Heart right ventricle (tissue), 16 donors: ENCODE data around the gene LDLRAD4. TPM values are rescaled to one million over a fixed set of nuclear protein-coding genes. Genes with fewer than 3 reads are reported as not detected.

Source experiments
- ATAC-seq, 8 donors: fragments of 200-7000 bp; cut with Tn5 transposase; one replicate each; pipeline ENCODE4 v1.9.1; 2020; ENCODE audit warnings: mild to moderate bottlenecking in 8 of 8, moderate library complexity in 8 of 8, moderate number of reproducible peaks in 1 of 8
- DNase-seq, 2 donors: peaks; one replicate each; pipeline ENCODE4 v3.0.0-alpha.2; 2020
- H3K27ac ChIP-seq, 10 donors: fragments of 200-600 bp; sonication (generic) in 2 of 10; one replicate each; pipeline versions ENCODE4 v1.5.0 to v1.8.0; 2020 to 2022; ENCODE audit warnings: mild to moderate bottlenecking in 3 of 10
- H3K27me3 ChIP-seq, 7 donors: fragments of 200-600 bp; one replicate each; pipeline ENCODE4 v1.8.0; 2021 to 2022; ENCODE audit warnings: mild to moderate bottlenecking in 2 of 7
- H3K36me3 ChIP-seq, 9 donors: fragments of 200-600 bp; sonication (generic) in 1 of 9; one replicate each; pipeline versions ENCODE4 v1.5.0 to v1.8.0; 2020 to 2022; ENCODE audit warnings: mild to moderate bottlenecking in 2 of 9
- H3K4me1 ChIP-seq, 9 donors: fragments of 200-600 bp; sonication (generic) in 1 of 9; one replicate each; pipeline versions ENCODE4 v1.5.0 to v1.8.0; 2020 to 2022; ENCODE audit warnings: mild to moderate bottlenecking in 4 of 9
- H3K4me3 ChIP-seq, 10 donors: fragments of 200-600 bp; sonication (generic) in 2 of 10; one replicate each; pipeline versions ENCODE4 v1.5.0 to v1.8.0; 2020 to 2022; ENCODE audit warnings: mild to moderate bottlenecking in 7 of 10, moderate library complexity in 2 of 10
- H3K9me3 ChIP-seq, 11 donors: fragments of 200-600 bp in 10 of 11; sonication (generic) in 2 of 11; one replicate each; pipeline versions ENCODE4 v1.5.0 to v1.8.0; 2013 to 2022; ENCODE audit warnings: mild to moderate bottlenecking in 2 of 11, control low read depth in 1 of 11, moderate library complexity in 1 of 11
- WGBS, 2 donors: extraction: QIAGEN DNeasy Blood & Tissue Kit; methylation state at CpG; one replicate each; pipeline ENCODE4 v1.1.7; 2013; ENCODE audit warnings: inconsistent platforms in 1 of 2; 5-methylcytosine and 5-hydroxymethylcytosine counted together
- intact Hi-C, 10 donors: fragments of 100-400 bp; cut with DNase I; formaldehyde crosslinking; loops; one replicate each; pipeline versions ENCODE4 v1.11.1 to v1.14.2; 2022
- polyA plus RNA-seq, 2 donors: library from polyadenylated mRNA; stranded (reverse); fragments of 200-250 nt; gene quantifications; one replicate each; pipeline ENCODE4 v1.2.3, GENCODE V29; 2013
- total RNA-seq, 10 donors: library from RNA; stranded (reverse); fragmentation: NEBNext Ultra II Directional in 3 of 10; extraction: Animal tissue kit (Norgen Biotek cat#: 25700) in 3 of 10; gene quantifications; one replicate each; pipeline versions ENCODE4 v1.2.1 to v1.2.4, GENCODE V29; 2021 to 2023
- TF ChIP-seq, protein P1 (sequence below), 9 donors: fragments of 200-600 bp; sonication (generic) in 2 of 9; IDR thresholded peaks; one replicate each; pipeline versions ENCODE4 v1.5.0 to v1.8.0; 2021 to 2022; ENCODE audit warnings: antibody characterized with exemption in 9 of 9, mild to moderate bottlenecking in 5 of 9, moderate library complexity in 1 of 9
- donor health status: Arrhythmogenic right ventricular cardiomyopathy.
- donor health status: ischemic (EF 13 %, LVEDD 7.1; RV severe dilation, severe dysfunction).
- donor health status: healthy with polysubstance abuse.
- donor health status: DM: no; HTN: yes; CAD: no.
- donor health status: DM: no; HTN: no; CAD: no.
- donor health status: ischemic (EF 25% LVEDD 6.9; RV normal size, moderate dysfunction).
- donor health status: ischemic (EF 25% LVEDD 5.7; RV mildly dilated, moderate dysfunction).
- donor health status: healthy.
- donor health status: DM: yes; HTN: yes; CAD: no.
- donor health status: Ischemic cardiomyopathy.
- donor health status: ischemic (EF 35%, LVEDD 5.7; RV mildly dilated, moderate dysfunction).
- donor health status: nonischemic (EF 11% LVEDD 7.7; RV severe dilation, severe dysfunction).
- donor health status: DM: yes; HTN: yes; CAD: no.
- donor health status: PGD.
- donor health status: ischemic (EF 29% LVEDD 5.4; RV normal size, mild dysfunction).
- donor health status: nonischemic (EF 23%, LVEDD 6.1; RV moderate dilation, normal function).

Gene LDLRAD4
- total and polyA plus RNA-seq, 12 donors = 5.4 to 74.6 (median 34.6) TPM

DNA sequence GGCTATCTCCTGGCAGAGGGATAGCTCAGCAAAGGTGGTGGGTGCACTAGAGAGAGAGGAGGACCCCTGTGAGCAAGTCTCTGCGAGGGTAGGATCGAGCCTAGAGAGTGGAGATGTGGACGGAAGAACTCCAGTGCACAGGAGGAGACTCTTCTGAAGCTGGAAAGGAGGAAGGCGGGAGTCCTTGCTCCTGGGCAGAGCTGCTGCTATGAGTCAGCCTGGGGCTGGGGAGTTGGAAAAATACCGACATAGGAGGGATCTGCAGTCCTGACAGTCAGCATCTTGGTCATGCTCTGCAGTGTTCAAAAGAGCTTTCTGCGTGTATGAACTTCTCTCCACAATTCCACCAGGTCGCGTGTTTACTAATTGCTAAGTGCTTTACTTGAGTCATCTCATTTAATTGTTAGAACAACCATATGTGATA, 233.8 kb downstream of the LDLRAD4 start:
- peak overlapping the region in 4 of 10 donors; percentile 38 to 74 (median 61) for H3K27ac ChIP-seq
- peaks cover 26 to 83% (median 60%) of the 10 kb centered on the region in 9 donors for H3K4me1 ChIP-seq
- DNase-seq (peak in 1 of 2 donors; percentile 38), ATAC-seq (peak; percentile 16 to 47 (median 40))
- H3K36me3 ChIP-seq = no peaks in the 10 kb centered on the region
- WGBS, 2 donors = 63 to 66% methylated on average over 8 of the region's 8 CpGs
- TF ChIP-seq, protein P1, sequence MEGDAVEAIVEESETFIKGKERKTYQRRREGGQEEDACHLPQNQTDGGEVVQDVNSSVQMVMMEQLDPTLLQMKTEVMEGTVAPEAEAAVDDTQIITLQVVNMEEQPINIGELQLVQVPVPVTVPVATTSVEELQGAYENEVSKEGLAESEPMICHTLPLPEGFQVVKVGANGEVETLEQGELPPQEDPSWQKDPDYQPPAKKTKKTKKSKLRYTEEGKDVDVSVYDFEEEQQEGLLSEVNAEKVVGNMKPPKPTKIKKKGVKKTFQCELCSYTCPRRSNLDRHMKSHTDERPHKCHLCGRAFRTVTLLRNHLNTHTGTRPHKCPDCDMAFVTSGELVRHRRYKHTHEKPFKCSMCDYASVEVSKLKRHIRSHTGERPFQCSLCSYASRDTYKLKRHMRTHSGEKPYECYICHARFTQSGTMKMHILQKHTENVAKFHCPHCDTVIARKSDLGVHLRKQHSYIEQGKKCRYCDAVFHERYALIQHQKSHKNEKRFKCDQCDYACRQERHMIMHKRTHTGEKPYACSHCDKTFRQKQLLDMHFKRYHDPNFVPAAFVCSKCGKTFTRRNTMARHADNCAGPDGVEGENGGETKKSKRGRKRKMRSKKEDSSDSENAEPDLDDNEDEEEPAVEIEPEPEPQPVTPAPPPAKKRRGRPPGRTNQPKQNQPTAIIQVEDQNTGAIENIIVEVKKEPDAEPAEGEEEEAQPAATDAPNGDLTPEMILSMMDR (IDR thresholded peaks at IDR 0.05) = no peak
- intact Hi-C loops = loop anchor here in 1 of 10 donors (5.0 kb wide), 1 partner anchor 235 kb away; the partner anchor contains the start of gene LDLRAD4
- no peak overlapping the region for H3K4me3 ChIP-seq
- no peaks in the 10 kb centered on the region for H3K27me3 ChIP-seq
- no peaks in the 10 kb centered on the region for H3K9me3 ChIP-seq

DNA sequence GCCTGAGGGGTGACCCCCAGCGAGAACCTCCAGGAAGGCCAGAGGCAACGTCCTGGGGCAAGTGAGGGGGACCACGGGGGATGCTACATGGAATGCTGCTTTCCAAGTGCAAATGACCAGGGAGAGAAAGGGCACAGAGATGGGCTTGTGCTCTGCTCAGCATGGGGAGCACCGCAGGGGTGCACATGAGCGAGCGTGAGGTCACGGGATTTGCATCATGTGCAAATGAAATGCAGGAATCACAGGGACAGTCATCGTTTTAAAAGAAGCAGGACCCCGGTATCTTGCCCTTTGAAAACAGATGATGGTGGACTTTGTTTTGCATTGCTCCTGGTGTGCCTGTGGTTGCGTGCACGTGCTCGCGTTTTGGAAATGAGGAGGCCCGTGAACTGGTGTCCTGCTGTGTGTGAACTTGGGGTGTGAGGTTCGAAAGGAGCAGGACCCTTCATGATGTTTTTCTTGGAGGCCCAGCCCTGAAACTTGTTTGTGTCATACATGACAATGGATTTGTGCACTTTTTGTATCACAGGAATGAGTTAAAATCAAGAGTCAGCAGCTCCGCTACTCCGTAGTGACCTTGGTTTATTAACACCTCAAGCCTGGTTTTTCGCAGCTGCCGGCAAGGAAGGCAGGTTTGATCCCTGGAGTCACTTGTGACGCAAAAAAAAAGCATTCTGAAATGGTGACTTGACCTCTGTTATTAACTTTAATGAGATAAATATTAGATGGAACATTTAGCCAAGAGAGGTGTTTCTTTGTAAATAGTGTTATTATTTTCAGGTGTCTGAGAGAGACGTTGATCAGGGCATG, 234.5 kb downstream of the LDLRAD4 start:
- H3K4me3 ChIP-seq = no peak overlapping the region
- intact Hi-C loops = loop anchor here in 1 of 10 donors (5.0 kb wide), 1 partner anchor 236 kb away; the partner anchor contains the start of gene LDLRAD4
- no peaks in the 10 kb centered on the region for H3K36me3 ChIP-seq
- DNase-seq = no peak
- no peaks in the 10 kb centered on the region for H3K27me3 ChIP-seq
- peaks cover 26 to 77% (median 57%) of the 10 kb centered on the region in 9 donors for H3K4me1 ChIP-seq
- TF ChIP-seq, protein P1 (IDR thresholded peaks at IDR 0.05) = no peak
- peak overlapping the region in 6 of 10 donors; percentile 44 to 74 (median 62) for H3K27ac ChIP-seq
- WGBS, 2 donors = 75 to 77% methylated on average over 21 of the region's 21 CpGs
- no peaks in the 10 kb centered on the region for H3K9me3 ChIP-seq
- ATAC-seq = no peak

DNA sequence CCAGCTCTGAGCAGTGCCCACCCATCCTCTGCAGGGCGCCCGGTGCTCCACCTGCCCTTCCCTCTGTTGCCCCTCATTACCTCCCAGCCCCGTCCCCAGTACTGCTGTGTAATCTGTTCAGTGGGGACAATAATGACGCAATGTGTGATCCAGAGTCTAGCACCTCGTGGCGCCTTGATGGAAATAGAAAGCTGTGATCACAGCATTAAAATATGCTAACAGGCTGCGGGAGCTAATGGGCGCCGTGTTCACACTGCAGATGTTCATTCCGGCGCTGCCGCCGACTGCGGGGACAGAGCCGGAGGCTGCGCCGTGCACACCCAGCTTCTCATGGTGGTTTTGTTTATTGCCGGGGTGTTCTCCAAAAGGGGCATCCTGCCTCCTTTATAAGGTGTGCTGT, 235.2 kb downstream of the LDLRAD4 start:
- WGBS, 2 donors = 63 to 70% methylated on average over 18 of the region's 18 CpGs
- DNase-seq (peak in 1 of 2 donors; percentile 42), ATAC-seq (peak; percentile 18 to 81 (median 60))
- H3K27ac ChIP-seq = peak overlapping the region in 6 of 10 donors; percentile 44 to 74 (median 62)
- H3K36me3 ChIP-seq = no peaks in the 10 kb centered on the region
- peaks cover 26 to 75% (median 55%) of the 10 kb centered on the region in 9 donors for H3K4me1 ChIP-seq
- H3K27me3 ChIP-seq = no peaks in the 10 kb centered on the region
- peak overlapping the region in 2 of 10 donors; percentile 2 to 15 for H3K4me3 ChIP-seq
- TF ChIP-seq, protein P1 (IDR thresholded peaks at IDR 0.05) = no peak
- peaks cover 0 to 5% (median 0%) of the 10 kb centered on the region in 11 donors for H3K9me3 ChIP-seq
- intact Hi-C loops = loop anchor here in 1 of 10 donors (5.0 kb wide), 1 partner anchor 236 kb away; the partner anchor contains the start of gene LDLRAD4

DNA sequence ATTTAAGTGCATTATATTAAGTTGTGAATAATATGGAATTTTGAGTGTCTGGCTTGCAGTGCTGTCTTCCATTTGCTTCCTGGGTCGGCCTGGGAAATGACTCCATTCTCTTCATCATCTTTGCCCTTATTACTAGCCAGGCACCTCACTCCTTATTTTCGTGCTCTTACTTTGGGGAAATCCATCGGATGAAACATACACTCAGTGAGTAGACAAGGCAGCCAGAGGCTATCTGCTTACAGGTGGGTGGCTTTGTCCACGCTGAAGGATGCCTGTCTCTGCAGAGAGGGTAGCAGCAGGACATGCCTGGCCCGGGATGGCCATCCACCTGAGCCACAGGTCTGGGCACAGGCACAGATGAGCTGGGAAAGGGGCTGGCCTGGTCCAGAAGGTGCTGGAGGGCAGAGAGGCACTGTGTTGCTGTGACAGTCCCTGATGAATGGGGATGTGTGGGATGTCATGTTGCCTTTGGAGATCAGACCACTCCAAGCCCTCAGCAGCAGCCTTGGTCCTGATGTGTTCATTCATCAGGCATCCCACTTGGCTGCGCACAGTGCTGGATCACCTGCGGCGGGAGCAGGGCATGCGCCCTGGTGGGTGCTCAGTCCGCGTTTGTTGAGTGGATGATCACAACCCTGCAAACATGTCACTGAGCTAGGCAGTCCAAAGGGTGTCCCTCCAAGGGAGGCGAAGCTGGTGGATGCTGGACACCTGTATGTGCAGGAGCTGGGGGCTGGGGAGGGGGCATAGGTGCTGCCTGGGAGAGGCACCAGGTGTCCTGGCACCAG, 236.0 kb downstream of the LDLRAD4 start:
- no peaks in the 10 kb centered on the region for H3K36me3 ChIP-seq
- WGBS, 2 donors = 91 to 95% methylated on average over 12 of the region's 12 CpGs
- no peak for DNase-seq
- H3K4me1 ChIP-seq = peaks cover 26 to 73% (median 55%) of the 10 kb centered on the region in 9 donors
- TF ChIP-seq, protein P1 (IDR thresholded peaks at IDR 0.05) = no peak
- no peak for ATAC-seq
- no peaks in the 10 kb centered on the region for H3K27me3 ChIP-seq
- intact Hi-C loops = loop anchor here in 1 of 10 donors (5.0 kb wide), 1 partner anchor 237 kb away; the partner anchor contains the start of gene LDLRAD4
- peak overlapping the region in 6 of 10 donors; percentile 25 to 74 (median 62) for H3K27ac ChIP-seq
- peaks cover 0 to 5% (median 0%) of the 10 kb centered on the region in 11 donors for H3K9me3 ChIP-seq
- no peak overlapping the region for H3K4me3 ChIP-seq
